ENCODE results near the gene GALNT18. TPM values are rescaled to one million over a fixed set of nuclear protein-coding genes. Genes with fewer than 3 reads are reported as not detected.

Gene GALNT18
- total and polyA plus RNA-seq, 2 of the 4 experiments (the other 2 are of a cell fraction): 9.5 to 11.3 TPM

DNA sequence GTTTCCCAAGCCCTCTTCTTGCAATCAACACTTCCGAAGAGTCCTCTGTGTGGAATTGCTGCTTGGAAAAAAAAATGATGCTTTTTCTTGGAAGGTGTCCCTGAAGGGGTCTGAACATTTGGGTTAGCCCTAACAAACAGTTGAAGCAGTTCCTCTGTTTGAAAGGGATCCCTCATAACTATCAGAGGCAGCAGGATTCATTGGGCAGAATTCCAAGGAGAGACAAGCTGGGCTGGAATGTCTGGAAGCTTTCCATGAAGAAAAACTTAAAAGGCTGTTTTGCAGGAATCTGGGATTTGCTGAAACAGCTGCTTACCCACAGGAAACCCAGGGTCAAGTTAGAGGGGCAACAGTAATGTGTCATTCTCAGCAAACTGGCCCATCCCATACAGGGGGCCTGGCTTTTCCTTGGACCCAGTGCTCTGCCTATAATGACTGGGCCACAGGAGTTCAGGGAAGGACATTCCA lies 271.9 kb downstream of the GALNT18 start:
- Histone ChIP-seq H3K23ac (ENCODE audit: low read depth, low read length) (no peak overlapping the region), H3K4ac (ENCODE audit: low read depth, low read length) (no peak overlapping the region), H2BK120ac (ENCODE audit: low read depth, low read length) (no peak overlapping the region), H2AFZ (replicated peaks; ENCODE audit: low read length, poor library complexity) (no peak overlapping the region), H2AK5ac (ENCODE audit: low read depth, low read length) (no peak overlapping the region), H2BK20ac (ENCODE audit: low read depth, low read length) (no peak overlapping the region), H4K8ac (ENCODE audit: low read depth in 2 of 2, low read length in 2 of 2) (no peak overlapping the region), H4K20me1 (ENCODE audit: insufficient read depth, low read length) (0 out of 2 replicates have a peak, but pooled peaks cover 4% of the 10 kb centered on the region), H3K9ac (ENCODE audit: low read depth, low read length) (no peak overlapping the region), H3K4me3 (ENCODE audit: insufficient read depth, low read depth, low read length) (no peak overlapping the region), H3K14ac (replicated peaks; ENCODE audit: low read depth, low read length) (no peak overlapping the region), H3K4me1 (ENCODE audit: control insufficient read depth, insufficient read depth, low read length) (peaks cover 14% of the 10 kb centered on the region), H3K79me1 (ENCODE audit: low read depth in 1 of 2, low read length in 2 of 2) (no peaks in the 10 kb centered on the region), H2BK5ac (ENCODE audit: low read depth, low read length, poor library complexity, severe bottlenecking) (no peak overlapping the region), H2AK9ac (replicated peaks; ENCODE audit: low read depth, low read length, poor library complexity) (no peak overlapping the region), H3K4me2 (ENCODE audit: low read depth, low read length) (no peak overlapping the region), H3K27me3 (ENCODE audit: control insufficient read depth, insufficient read depth, low read length) (peaks cover 35% of the 10 kb centered on the region), H3K9me1 (ENCODE audit: insufficient read depth, low read length) (0 out of 2 replicates have a peak, but pooled peaks cover 7% of the 10 kb centered on the region), H4K5ac (ENCODE audit: low read depth, low read length) (no peak overlapping the region), H3K36me3 (ENCODE audit: control insufficient read depth, insufficient read depth, low read length) (no peaks in the 10 kb centered on the region), H3K9me3 (ENCODE audit: control insufficient read depth, insufficient read depth, low read length) (no peaks in the 10 kb centered on the region; the same call in 1 of the 2 replicates), H4K91ac (ENCODE audit: insufficient read depth, low read depth, low read length) (no peak overlapping the region), H3K27ac (ENCODE audit: insufficient read depth, low read length) (no peak overlapping the region), H3K56ac (ENCODE audit: extremely low read depth, insufficient read depth, low read length) (no peak overlapping the region), H2BK15ac (ENCODE audit: low read depth, low read length) (no peak overlapping the region), H3K18ac (ENCODE audit: low read depth, low read length) (no peak overlapping the region)
- in situ Hi-C loops (cut with MboI; ENCODE audit: low sequenced_read_pairs): no loop called here
- no TSS peak for BruUV-seq (replicated peaks)
- CTCF ChIA-PET: interaction anchor here (1.4 kb wide), 1 partner anchor 322 kb away, joined by 4 read pairs; no protein-coding TSS in a partner anchor
- WGBS, 2 experiments (ENCODE audit: extremely low coverage in 2 of 2, insufficient read length in 1 of 2): no CpG with 5 or more reads among the region's 1 CpG
- dilution Hi-C loops (cut with HindIII; ENCODE audit: low sequenced_read_pairs, unreplicated experiment): no loop called here
- peak; percentile 89 for ATAC-seq (ENCODE audit: low read depth)
- DNase-seq: peak; percentile 90
- TF ChIP-seq NFE2L2 (IDR thresholded peaks at IDR 0.05; ENCODE audit: low read depth, low read length) (no peak), BHLHE40 (IDR thresholded peaks at IDR 0.05; ENCODE audit: low read depth, low read length) (no peak), MAFK (IDR thresholded peaks at IDR 0.05; ENCODE audit: low read depth, low read length) (peak; percentile 16; the same call in 1 of the 2 replicates)
- POLR2A ChIA-PET (ENCODE audit: unreplicated experiment): no interaction called here
- intact Hi-C loops (cut with micrococcal nuclease): no loop called here

Measured in IMR-90 (cell line).